Esophagus squamous epithelium (tissue), 4 donors: ENCODE measurements around the gene CNTN4.

Experiments
- POLR2A ChIP-seq, 4 donors: fragments of 450-650 bp; IDR thresholded peaks; one replicate each; pipeline ENCODE4 v1.6.1; 2017; ENCODE audit warnings: antibody characterized with exemption in 4 of 4, mild to moderate bottlenecking in 4 of 4, moderate library complexity in 3 of 4
- TF ChIP-seq, protein P1 (sequence below), 6 experiments: fragments of 450-650 bp in 4 of 6; fragments of 200-600 bp in 2 of 6; sonication (generic) in 2 of 6; IDR thresholded peaks; one replicate each; pipeline ENCODE4 v1.5.1; 2016 to 2019; ENCODE audit warnings: antibody characterized with exemption in 6 of 6, mild to moderate bottlenecking in 4 of 6, moderate library complexity in 4 of 6

DNA sequence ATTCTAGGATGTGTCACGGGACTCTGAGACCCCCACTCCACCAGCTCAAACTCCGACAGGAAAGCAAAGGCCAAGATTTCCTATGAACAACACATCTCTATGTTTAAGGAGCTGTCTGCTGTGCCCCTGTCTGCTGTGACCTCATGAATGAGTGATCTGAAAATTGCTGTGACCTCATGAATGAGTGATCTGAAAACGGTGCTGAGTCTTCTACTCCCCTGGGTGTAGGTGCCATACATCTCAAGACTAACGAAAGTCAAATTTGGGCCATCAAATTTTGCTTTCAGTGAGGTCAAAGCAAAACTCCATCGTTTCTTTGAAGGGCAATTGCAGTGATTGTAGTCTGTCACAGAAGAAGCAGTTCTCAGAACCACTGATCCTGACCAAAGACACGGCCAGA is 987.1 kb downstream of the CNTN4 start:
- TF ChIP-seq, protein P1, sequence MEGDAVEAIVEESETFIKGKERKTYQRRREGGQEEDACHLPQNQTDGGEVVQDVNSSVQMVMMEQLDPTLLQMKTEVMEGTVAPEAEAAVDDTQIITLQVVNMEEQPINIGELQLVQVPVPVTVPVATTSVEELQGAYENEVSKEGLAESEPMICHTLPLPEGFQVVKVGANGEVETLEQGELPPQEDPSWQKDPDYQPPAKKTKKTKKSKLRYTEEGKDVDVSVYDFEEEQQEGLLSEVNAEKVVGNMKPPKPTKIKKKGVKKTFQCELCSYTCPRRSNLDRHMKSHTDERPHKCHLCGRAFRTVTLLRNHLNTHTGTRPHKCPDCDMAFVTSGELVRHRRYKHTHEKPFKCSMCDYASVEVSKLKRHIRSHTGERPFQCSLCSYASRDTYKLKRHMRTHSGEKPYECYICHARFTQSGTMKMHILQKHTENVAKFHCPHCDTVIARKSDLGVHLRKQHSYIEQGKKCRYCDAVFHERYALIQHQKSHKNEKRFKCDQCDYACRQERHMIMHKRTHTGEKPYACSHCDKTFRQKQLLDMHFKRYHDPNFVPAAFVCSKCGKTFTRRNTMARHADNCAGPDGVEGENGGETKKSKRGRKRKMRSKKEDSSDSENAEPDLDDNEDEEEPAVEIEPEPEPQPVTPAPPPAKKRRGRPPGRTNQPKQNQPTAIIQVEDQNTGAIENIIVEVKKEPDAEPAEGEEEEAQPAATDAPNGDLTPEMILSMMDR (IDR thresholded peaks at IDR 0.05), result no peak
- TF ChIP-seq POLR2A (IDR thresholded peaks at IDR 0.05), result no peak
